Upper lobe of left lung (tissue), 4 donors: ENCODE measurements around the gene PTPRN2.

Experiments
- EP300 ChIP-seq, 4 donors: sonication (generic); formaldehyde crosslinking; IDR thresholded peaks; one replicate each; pipeline ENCODE4 v1.5.1; 2017; ENCODE audit warnings: antibody characterized with exemption in 4 of 4, control low read depth in 2 of 4
- POLR2A ChIP-seq, 4 donors: fragments of 450-650 bp; IDR thresholded peaks; one replicate each; pipeline ENCODE4 v1.5.1; 2016 to 2017; ENCODE audit warnings: antibody characterized with exemption in 4 of 4, mild to moderate bottlenecking in 2 of 4
- POLR2AphosphoS5 ChIP-seq, 2 donors: sonication (generic); formaldehyde crosslinking; IDR thresholded peaks; one replicate each; pipeline ENCODE4 v1.5.1; 2017; ENCODE audit warnings: antibody characterized with exemption in 2 of 2
- TF ChIP-seq, protein P1 (sequence below), 6 experiments: fragments of 450-650 bp in 4 of 6; fragments of 200-600 bp in 2 of 6; sonication (generic) in 2 of 6; IDR thresholded peaks; one replicate each; pipeline ENCODE4 v1.5.1; 2016 to 2019; ENCODE audit warnings: antibody characterized with exemption in 6 of 6

- TF ChIP-seq, protein P1, sequence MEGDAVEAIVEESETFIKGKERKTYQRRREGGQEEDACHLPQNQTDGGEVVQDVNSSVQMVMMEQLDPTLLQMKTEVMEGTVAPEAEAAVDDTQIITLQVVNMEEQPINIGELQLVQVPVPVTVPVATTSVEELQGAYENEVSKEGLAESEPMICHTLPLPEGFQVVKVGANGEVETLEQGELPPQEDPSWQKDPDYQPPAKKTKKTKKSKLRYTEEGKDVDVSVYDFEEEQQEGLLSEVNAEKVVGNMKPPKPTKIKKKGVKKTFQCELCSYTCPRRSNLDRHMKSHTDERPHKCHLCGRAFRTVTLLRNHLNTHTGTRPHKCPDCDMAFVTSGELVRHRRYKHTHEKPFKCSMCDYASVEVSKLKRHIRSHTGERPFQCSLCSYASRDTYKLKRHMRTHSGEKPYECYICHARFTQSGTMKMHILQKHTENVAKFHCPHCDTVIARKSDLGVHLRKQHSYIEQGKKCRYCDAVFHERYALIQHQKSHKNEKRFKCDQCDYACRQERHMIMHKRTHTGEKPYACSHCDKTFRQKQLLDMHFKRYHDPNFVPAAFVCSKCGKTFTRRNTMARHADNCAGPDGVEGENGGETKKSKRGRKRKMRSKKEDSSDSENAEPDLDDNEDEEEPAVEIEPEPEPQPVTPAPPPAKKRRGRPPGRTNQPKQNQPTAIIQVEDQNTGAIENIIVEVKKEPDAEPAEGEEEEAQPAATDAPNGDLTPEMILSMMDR (IDR thresholded peaks at IDR 0.05), result no peak
- TF ChIP-seq POLR2A (IDR thresholded peaks at IDR 0.05), result no peak
- TF ChIP-seq EP300 (IDR thresholded peaks at IDR 0.05), result no peak
- no peak for TF ChIP-seq POLR2AphosphoS5 (IDR thresholded peaks at IDR 0.05)
Observed at GRCh38 chr7:158607563-158607962, 19.9 kb upstream of the PTPRN2 start.
